H9 (cell line): ENCODE measurements around the gene TBL1X. TPM values are rescaled to one million over a fixed set of nuclear protein-coding genes. Genes with fewer than 3 reads are reported as not detected.

Source experiments
- DNase-seq: peaks from one replicate; pipeline ENCODE4 v3.0.0-alpha.2; 2017
- H2AFZ ChIP-seq: one replicate; pipeline ENCODE4 v1.6.1; 2013; ENCODE audit warnings: mild to moderate bottlenecking, low read length, control low read depth, moderate library complexity
- H2AK5ac ChIP-seq: 2 replicates; pipeline ENCODE4 v1.6.1; 2013; ENCODE audit warnings: low read length, control low read depth, mixed read lengths; ENCODE audit not compliant: insufficient read length
- H2BK120ac ChIP-seq: one replicate; pipeline ENCODE4 v1.6.1; 2013; ENCODE audit warnings: low read depth, mild to moderate bottlenecking, low read length, control low read depth, inconsistent platforms; ENCODE audit not compliant: poor library complexity, severe bottlenecking
- H2BK12ac ChIP-seq: 2 replicates; pipeline ENCODE4 v1.6.1; 2013; ENCODE audit warnings: low read length, control low read depth, mixed read lengths, low read depth; ENCODE audit not compliant: insufficient read length
- H2BK15ac ChIP-seq: 2 replicates; pipeline ENCODE4 v1.6.1; 2013; ENCODE audit warnings: low read depth, low read length, control low read depth
- H2BK20ac ChIP-seq: one replicate; pipeline ENCODE4 v1.6.1; 2013; ENCODE audit warnings: low read depth, mild to moderate bottlenecking, low read length, control low read depth, inconsistent platforms; ENCODE audit not compliant: poor library complexity, severe bottlenecking
- H2BK5ac ChIP-seq: 2 replicates; pipeline ENCODE4 v1.6.1; 2013; ENCODE audit warnings: low read length, control low read depth, mixed read lengths; ENCODE audit not compliant: insufficient read length
- H3K14ac ChIP-seq: 2 replicates; pipeline ENCODE4 v1.6.1; 2013; ENCODE audit warnings: low read length, control low read depth; ENCODE audit not compliant: insufficient read depth
- H3K18ac ChIP-seq: 2 replicates; pipeline ENCODE4 v1.6.1; 2013; ENCODE audit warnings: low read depth, mild to moderate bottlenecking, mixed read lengths, low read length, control low read depth; ENCODE audit not compliant: insufficient read length
- H3K23ac ChIP-seq: 2 replicates; pipeline ENCODE4 v1.6.1; 2013; ENCODE audit warnings: low read length, control low read depth, mixed read lengths, low read depth; ENCODE audit not compliant: insufficient read length
- H3K23me2 ChIP-seq: 2 replicates; pipeline ENCODE4 v1.6.1; 2013; ENCODE audit warnings: low read depth, mild to moderate bottlenecking, mixed read lengths, low read length, control low read depth; ENCODE audit not compliant: insufficient read length, poor library complexity, severe bottlenecking
- H3K27ac ChIP-seq: 2 replicates; pipeline ENCODE4 v1.5.1; 2013; ENCODE audit warnings: low read length, control low read depth, mixed read lengths, low read depth; ENCODE audit not compliant: insufficient read length
- H3K27me3 ChIP-seq: 2 replicates; pipeline ENCODE4 v1.6.1; 2013; ENCODE audit warnings: low read length, control low read depth, inconsistent platforms; ENCODE audit not compliant: insufficient read depth
- H3K4ac ChIP-seq: 2 replicates; pipeline ENCODE4 v1.6.1; 2013; ENCODE audit warnings: low read depth, mild to moderate bottlenecking, control low read depth, inconsistent platforms, low read length, moderate library complexity
- H3K4me1 ChIP-seq: 2 replicates; pipeline ENCODE4 v1.6.1; 2013; ENCODE audit warnings: low read length, control low read depth, inconsistent platforms; ENCODE audit not compliant: insufficient read depth
- H3K4me2 ChIP-seq: 2 replicates; pipeline ENCODE4 v1.6.1; 2013; ENCODE audit warnings: low read length, control low read depth, mixed read lengths; ENCODE audit not compliant: insufficient read length, insufficient read depth
- H3K56ac ChIP-seq: 2 replicates; pipeline ENCODE4 v1.6.1; 2013; ENCODE audit warnings: low read depth, mild to moderate bottlenecking, mixed read lengths, low read length, control low read depth; ENCODE audit not compliant: insufficient read length
- H3K79me1 ChIP-seq: 2 replicates; pipeline ENCODE4 v1.6.1; 2013; ENCODE audit warnings: low read depth, mild to moderate bottlenecking, moderate library complexity, low read length, control low read depth, inconsistent platforms; ENCODE audit not compliant: insufficient read depth, poor library complexity, severe bottlenecking
- H3K79me2 ChIP-seq: 2 replicates; pipeline ENCODE4 v1.6.1; 2013; ENCODE audit warnings: low read length, control low read depth, inconsistent platforms; ENCODE audit not compliant: insufficient read depth
- H3K9ac ChIP-seq: 2 replicates; pipeline ENCODE4 v1.6.1; 2013; ENCODE audit warnings: low read length, control low read depth, mixed read lengths; ENCODE audit not compliant: insufficient read length; ENCODE audit errors: extremely low read depth
- H3K9me3 ChIP-seq: one replicate; pipeline ENCODE4 v1.6.1; 2013; ENCODE audit warnings: low read depth, low read length, inconsistent platforms; ENCODE audit not compliant: control insufficient read depth
- H3T11ph ChIP-seq: one replicate; pipeline ENCODE4 v1.6.1; 2013; ENCODE audit warnings: mild to moderate bottlenecking, low read length, control low read depth, inconsistent platforms
- H4K20me1 ChIP-seq: one replicate; pipeline ENCODE4 v1.6.1; 2013; ENCODE audit not compliant: control insufficient read depth, insufficient read length, insufficient read depth
- H4K5ac ChIP-seq: 2 replicates; pipeline ENCODE4 v1.6.1; 2013; ENCODE audit warnings: low read depth, mild to moderate bottlenecking, mixed read lengths, low read length, control low read depth; ENCODE audit not compliant: insufficient read length
- H4K8ac ChIP-seq: replicated peaks from 2 replicates; pipeline ENCODE4 v1.6.1; 2013; ENCODE audit warnings: low read length, control low read depth, mixed read lengths, low read depth; ENCODE audit not compliant: insufficient read length
- H4K91ac ChIP-seq: 2 replicates; pipeline ENCODE4 v1.6.1; 2013; ENCODE audit warnings: low read depth, mild to moderate bottlenecking, moderate library complexity, mixed read lengths, low read length, control low read depth; ENCODE audit not compliant: insufficient read length
- H3K27ac Mint-ChIP-seq, 3 experiments: 2 replicates in 2 of 3; 3 replicates in 1 of 3; pipeline ENCODE4 v1.8.0; 2020 to 2021; ENCODE audit warnings: mixed read lengths in 3 of 3, mild to moderate bottlenecking in 1 of 3, moderate library complexity in 1 of 3
- H3K27me3 Mint-ChIP-seq: 2 replicates; pipeline ENCODE4 v1.8.0; 2021; ENCODE audit warnings: low read depth, mild to moderate bottlenecking, moderate library complexity, mixed read lengths
- H3K36me3 Mint-ChIP-seq, 3 experiments: 2 replicates in 2 of 3; 3 replicates in 1 of 3; pipeline ENCODE4 v1.8.0; 2020 to 2021; ENCODE audit warnings: low read depth in 3 of 3, mixed read lengths in 3 of 3; ENCODE audit not compliant: insufficient read depth in 1 of 3
- H3K4me1 Mint-ChIP-seq, 2 experiments: 2 replicates each; pipeline ENCODE4 v1.8.0; 2020; ENCODE audit warnings: mixed read lengths in 2 of 2
- H3K4me3 Mint-ChIP-seq, 2 experiments: 2 replicates in 1 of 2; 3 replicates in 1 of 2; pipeline ENCODE4 v1.8.0; 2020 to 2021; ENCODE audit warnings: mild to moderate bottlenecking in 2 of 2, mixed read lengths in 2 of 2, moderate library complexity in 1 of 2
- H3K9me3 Mint-ChIP-seq, 2 experiments: 2 replicates in 1 of 2; 3 replicates in 1 of 2; pipeline ENCODE4 v1.8.0; 2020; ENCODE audit warnings: mild to moderate bottlenecking in 2 of 2, mixed read lengths in 2 of 2, moderate library complexity in 1 of 2
- CTCF ChIP-seq: fragments of 200-600 bp; sonication (generic); conservative IDR thresholded peaks from 3 replicates; pipeline ENCODE4 v1.8.0; 2021; ENCODE audit warnings: antibody characterized with exemption, mild to moderate bottlenecking
- WGBS: extraction: QIAGEN DNeasy Blood & Tissue Kit; methylation state at CpG from one replicate; pipeline ENCODE4 v1.1.7; 2013; ENCODE audit warnings: missing lambda C conversion rate, low lambda C conversion rate, mixed read lengths; ENCODE audit not compliant: insufficient read length; ENCODE audit errors: extremely low coverage; 5-methylcytosine and 5-hydroxymethylcytosine counted together
- total RNA-seq: library from RNA; stranded (reverse); gene quantifications from 2 replicates; pipeline ENCODE4 v1.2.1, GENCODE V29; 2021

The TBL1X gene
- total RNA-seq, 1 experiment from 2014 or later = 24.1 TPM

DNA sequence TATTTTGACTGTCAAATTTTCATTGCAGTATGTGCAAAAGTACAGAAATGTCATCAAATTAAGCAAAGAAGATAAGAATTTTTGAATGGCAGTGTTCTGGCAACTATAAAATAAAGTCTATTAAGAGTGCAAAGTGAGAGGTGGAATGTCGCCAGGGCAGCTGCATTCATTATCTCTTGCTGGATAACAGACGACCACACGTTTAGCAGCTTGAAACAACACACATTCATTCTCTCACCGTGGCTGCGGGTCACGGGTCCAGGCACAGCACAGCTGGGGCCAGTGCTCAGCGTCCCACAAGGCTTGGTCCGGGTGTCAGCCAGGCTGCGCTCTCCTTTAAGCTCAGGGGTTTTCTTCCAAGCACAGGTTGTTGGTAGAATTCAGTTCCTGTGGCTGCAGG is 186.9 kb downstream of the TBL1X start:
- H3K23me2 ChIP-seq = peaks cover 2% of the 10 kb centered on the region
- H3K9ac ChIP-seq = no peak overlapping the region
- no peak overlapping the region for H2AFZ ChIP-seq
- H3K18ac ChIP-seq = no peak overlapping the region
- no peak overlapping the region for H4K91ac ChIP-seq
- Mint-ChIP-seq H3K27ac (no peak overlapping the region), H3K4me3 (no peak overlapping the region), H3K9me3 (peaks cover 0 to 52% of the 10 kb centered on the region in 2 experiments; a peak in 2 of 5 replicates), H3K4me1 (no peaks in the 10 kb centered on the region), H3K27me3 (no peaks in the 10 kb centered on the region), H3K36me3 (peaks cover 11 to 19% (median 15%) of the 10 kb centered on the region in 3 experiments; a peak in 6 of 7 replicates)
- no peak for TF ChIP-seq CTCF
- H2BK5ac ChIP-seq = no peak overlapping the region
- no peak overlapping the region for H3K23ac ChIP-seq
- no peaks in the 10 kb centered on the region for H3K9me3 ChIP-seq
- H3K4me1 ChIP-seq = no peaks in the 10 kb centered on the region
- no peak overlapping the region for H4K5ac ChIP-seq
- H3K56ac ChIP-seq = no peak overlapping the region
- H2BK120ac ChIP-seq = no peak overlapping the region
- no peak overlapping the region for H4K8ac ChIP-seq
- no peak overlapping the region for H3K4me2 ChIP-seq
- H2BK15ac ChIP-seq = no peak overlapping the region
- no peak overlapping the region for H2BK20ac ChIP-seq
- no peak overlapping the region for H3T11ph ChIP-seq
- H4K20me1 ChIP-seq = no peaks in the 10 kb centered on the region
- H3K27me3 ChIP-seq = no peaks in the 10 kb centered on the region
- no peaks in the 10 kb centered on the region for H3K79me2 ChIP-seq
- WGBS = no CpG with 5 or more reads among the region's 9 CpGs
- no peak for DNase-seq
- no peak overlapping the region for H2BK12ac ChIP-seq
- no peak overlapping the region for H3K14ac ChIP-seq
- no peak overlapping the region for H2AK5ac ChIP-seq
- no peak overlapping the region for H3K4ac ChIP-seq
- no peaks in the 10 kb centered on the region for H3K79me1 ChIP-seq
- H3K27ac ChIP-seq = no peak overlapping the region
